ENCODE measurements around the gene OR10AD1.

DNA sequence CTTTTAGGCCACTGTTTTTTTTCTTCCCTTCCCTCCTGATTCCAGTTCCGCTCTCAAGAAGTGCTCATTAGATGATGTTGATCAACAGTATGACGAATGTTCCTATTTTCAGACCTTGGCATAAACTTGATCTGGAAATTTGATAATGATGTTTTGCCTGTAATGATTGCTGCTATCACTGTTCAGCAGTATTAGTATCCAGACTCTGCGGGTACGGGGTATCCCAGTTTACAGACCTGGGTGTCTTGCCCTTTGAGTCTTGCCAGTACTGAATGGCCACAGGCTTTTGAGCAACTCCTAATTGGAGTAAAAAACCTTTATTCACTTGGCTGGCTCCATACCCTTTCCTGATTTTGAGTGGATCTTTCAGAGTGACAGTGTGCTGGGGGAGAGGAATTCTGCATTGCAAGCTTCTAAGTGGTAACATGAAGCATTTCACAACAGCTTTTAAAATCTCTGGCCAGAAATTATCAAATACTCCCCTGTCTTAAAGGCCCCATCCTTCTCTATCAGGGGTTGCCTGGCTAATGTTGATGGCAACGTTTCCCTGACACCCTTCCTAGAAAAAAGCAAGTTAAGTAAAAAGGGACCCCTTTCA, 39.8 kb downstream of the OR10AD1 start:
- TF ChIP-seq CTCF (IDR thresholded peaks at IDR 0.05) (no peak), POLR2A (IDR thresholded peaks at IDR 0.05) (no peak)

All from Peyer's patch (tissue), 4 donors.